ENCODE data around the gene LY6G5B. TPM values are rescaled to one million over a fixed set of nuclear protein-coding genes. Genes with fewer than 3 reads are reported as not detected.

The LY6G5B gene
- total RNA-seq = 10 to 100 TPM; 24.0 to 37.9 TPM

- no peak within 1 kb of the TSS for H3K4me3 Mint-ChIP-seq
- no peaks in the 10 kb centered on the region for H3K9me3 Mint-ChIP-seq
- ATAC-seq = no peak
- H3K27ac Mint-ChIP-seq = peak within 1 kb of the TSS in 1 of 2 donors; percentile 21
- H3K36me3 Mint-ChIP-seq = peaks cover 21% of the 10 kb centered on the region
- no peaks in the 10 kb centered on the region for H3K27me3 Mint-ChIP-seq
- peaks cover 22 to 26% of the 10 kb centered on the region in 2 donors for H3K4me1 Mint-ChIP-seq (ENCODE audit: low read depth in 2 of 2)
- no peak for DNase-seq (ENCODE audit: low spot score)
Observed at GRCh38 chr6:31669676-31670075, at the start of gene LY6G5B. Gene LY6G5B (plus strand): TSS chr6:31669976. CDS start chr6:31670951, 975 bp downstream.

- Mint-ChIP-seq H3K4me3 (peak within 1 kb of the TSS; percentile 92), H3K27me3 (no peaks in the 10 kb centered on the region), H3K9me3 (no peaks in the 10 kb centered on the region), H3K4me1 (ENCODE audit: low read depth in 2 of 2) (peaks cover 24 to 29% of the 10 kb centered on the region in 2 donors), H3K36me3 (peaks cover 16% of the 10 kb centered on the region), H3K27ac (peak within 1 kb of the TSS; percentile 91 to 94)
- peak; percentile 48 to 54 for ATAC-seq
- no peak for DNase-seq (ENCODE audit: low spot score)
Observed at GRCh38 chr6:31620586-31621319, 49.0 kb upstream of the LY6G5B start, which contains the start of gene PRRC2A. Gene PRRC2A (plus strand): TSS chr6:31620715. CDS start chr6:31622790, 2,075 bp downstream.

- peaks cover 22 to 30% of the 10 kb centered on the region in 2 donors for H3K4me1 Mint-ChIP-seq (ENCODE audit: low read depth in 2 of 2)
- no peak for ATAC-seq
- peak overlapping the region; percentile 92 for H3K4me3 Mint-ChIP-seq
- H3K36me3 Mint-ChIP-seq = peaks cover 23% of the 10 kb centered on the region
- DNase-seq (ENCODE audit: low spot score) = no peak
- H3K27me3 Mint-ChIP-seq = no peaks in the 10 kb centered on the region
- H3K27ac Mint-ChIP-seq = peak overlapping the region; percentile 91 to 94
- no peaks in the 10 kb centered on the region for H3K9me3 Mint-ChIP-seq
Observed at GRCh38 chr6:31621320-31621939, 48.3 kb upstream of the LY6G5B start.

- Mint-ChIP-seq H3K4me3 (peak overlapping the region; percentile 92), H3K27me3 (no peaks in the 10 kb centered on the region), H3K9me3 (no peaks in the 10 kb centered on the region), H3K27ac (peak overlapping the region; percentile 91 to 94), H3K4me1 (ENCODE audit: low read depth in 2 of 2) (peaks cover 24 to 29% of the 10 kb centered on the region in 2 donors), H3K36me3 (peaks cover 28% of the 10 kb centered on the region)
- DNase-seq (ENCODE audit: low spot score) (no peak), ATAC-seq (no peak)
Observed at GRCh38 chr6:31621991-31622390, 47.8 kb upstream of the LY6G5B start.

- H3K36me3 Mint-ChIP-seq = peaks cover 35% of the 10 kb centered on the region
- H3K9me3 Mint-ChIP-seq = no peaks in the 10 kb centered on the region
- H3K4me3 Mint-ChIP-seq = peak overlapping the region; percentile 92
- peak overlapping the region; percentile 91 to 94 for H3K27ac Mint-ChIP-seq
- ATAC-seq (no peak), DNase-seq (ENCODE audit: low spot score) (no peak)
- H3K4me1 Mint-ChIP-seq (ENCODE audit: low read depth in 2 of 2) = peaks cover 27 to 36% of the 10 kb centered on the region in 2 donors
- H3K27me3 Mint-ChIP-seq = no peaks in the 10 kb centered on the region
Observed at GRCh38 chr6:31622684-31623091, 47.1 kb upstream of the LY6G5B start.

- ATAC-seq = no peak
- Mint-ChIP-seq H3K9me3 (no peaks in the 10 kb centered on the region), H3K27me3 (no peaks in the 10 kb centered on the region), H3K4me1 (ENCODE audit: low read depth in 2 of 2) (peaks cover 31 to 42% of the 10 kb centered on the region in 2 donors), H3K4me3 (no peak overlapping the region), H3K36me3 (peaks cover 41% of the 10 kb centered on the region), H3K27ac (no peak overlapping the region)
- DNase-seq (ENCODE audit: low spot score) = no peak
Observed at GRCh38 chr6:31624070-31624469, 45.7 kb upstream of the LY6G5B start.

- no peak for DNase-seq (ENCODE audit: low spot score)
- no peaks in the 10 kb centered on the region for H3K27me3 Mint-ChIP-seq
- H3K9me3 Mint-ChIP-seq = no peaks in the 10 kb centered on the region
- no peak overlapping the region for H3K27ac Mint-ChIP-seq
- H3K36me3 Mint-ChIP-seq = peaks cover 43% of the 10 kb centered on the region
- no peak for ATAC-seq
- H3K4me1 Mint-ChIP-seq (ENCODE audit: low read depth in 2 of 2) = peaks cover 27 to 33% of the 10 kb centered on the region in 2 donors
- H3K4me3 Mint-ChIP-seq = no peak overlapping the region
Observed at GRCh38 chr6:31626952-31627351, 42.8 kb upstream of the LY6G5B start.

- peaks cover 36% of the 10 kb centered on the region for H3K36me3 Mint-ChIP-seq
- H3K27me3 Mint-ChIP-seq = no peaks in the 10 kb centered on the region
- no peak overlapping the region for H3K27ac Mint-ChIP-seq
- ATAC-seq = no peak
- peaks cover 19 to 25% of the 10 kb centered on the region in 2 donors for H3K4me1 Mint-ChIP-seq (ENCODE audit: low read depth in 2 of 2)
- no peaks in the 10 kb centered on the region for H3K9me3 Mint-ChIP-seq
- H3K4me3 Mint-ChIP-seq = no peak overlapping the region
- DNase-seq (ENCODE audit: low spot score) = no peak
Observed at GRCh38 chr6:31627690-31628287, 42.0 kb upstream of the LY6G5B start.

- peaks cover 20 to 23% of the 10 kb centered on the region in 2 donors for H3K4me1 Mint-ChIP-seq (ENCODE audit: low read depth in 2 of 2)
Observed at GRCh38 chr6:31629014-31629413, 40.8 kb upstream of the LY6G5B start.

GRCh38 chr6:31630177-31630934 is 39.4 kb upstream of the LY6G5B start:
- no peak for ATAC-seq
- Mint-ChIP-seq H3K27me3 (no peaks in the 10 kb centered on the region), H3K4me3 (no peak overlapping the region), H3K4me1 (ENCODE audit: low read depth in 2 of 2) (peaks cover 21 to 23% of the 10 kb centered on the region in 2 donors), H3K9me3 (no peaks in the 10 kb centered on the region), H3K36me3 (peaks cover 46% of the 10 kb centered on the region), H3K27ac (peak overlapping the region in 1 of 2 donors; percentile 33)
- DNase-seq (ENCODE audit: low spot score) = no peak

More at GRCh38 chr6:31629014-31629413, 40.8 kb upstream of the LY6G5B start:
- Mint-ChIP-seq H3K27ac (no peak overlapping the region), H3K9me3 (no peaks in the 10 kb centered on the region), H3K36me3 (peaks cover 39% of the 10 kb centered on the region), H3K27me3 (no peaks in the 10 kb centered on the region), H3K4me3 (no peak overlapping the region)
- no peak for ATAC-seq
- DNase-seq (ENCODE audit: low spot score) = no peak

GRCh38 chr6:31631209-31631608 is 38.6 kb upstream of the LY6G5B start:
- Mint-ChIP-seq H3K27ac (peak overlapping the region in 1 of 2 donors; percentile 48), H3K4me1 (ENCODE audit: low read depth in 2 of 2) (peaks cover 19 to 21% of the 10 kb centered on the region in 2 donors), H3K27me3 (no peaks in the 10 kb centered on the region), H3K36me3 (peaks cover 47% of the 10 kb centered on the region), H3K4me3 (no peak overlapping the region), H3K9me3 (no peaks in the 10 kb centered on the region)
- DNase-seq (ENCODE audit: low spot score) (no peak), ATAC-seq (no peak)

GRCh38 chr6:31631681-31632278 is 38.0 kb upstream of the LY6G5B start:
- no peaks in the 10 kb centered on the region for H3K27me3 Mint-ChIP-seq
- DNase-seq (ENCODE audit: low spot score) = no peak
- ATAC-seq = no peak
- peaks cover 41% of the 10 kb centered on the region for H3K36me3 Mint-ChIP-seq
- H3K27ac Mint-ChIP-seq = peak overlapping the region in 1 of 2 donors; percentile 48
- peaks cover 14 to 17% of the 10 kb centered on the region in 2 donors for H3K4me1 Mint-ChIP-seq (ENCODE audit: low read depth in 2 of 2)
- no peak overlapping the region for H3K4me3 Mint-ChIP-seq
- no peaks in the 10 kb centered on the region for H3K9me3 Mint-ChIP-seq

Measured in natural killer cell treated with Interleukin-12 subunit alpha and Interleukin-12 subunit beta and Interleukin-15 and Interleukin-18, amount 100 ng/mL, for 72 hours (primary cell).